GM12878 (cell line): ENCODE results near the gene KRTAP12-1.

Experiments used
- IKZF1 ChIP-seq: fragments of 450-650 bp; conservative IDR thresholded peaks from 2 replicates; pipeline ENCODE4 v1.6.1; 2017; ENCODE audit warnings: antibody characterized with exemption, mild to moderate bottlenecking
- RCOR1 ChIP-seq: conservative IDR thresholded peaks from 2 replicates; pipeline ENCODE4 v1.6.1; 2012; ENCODE audit warnings: low read depth, low read length, improper control_type of control experiment
- TF ChIP-seq, protein P1 (sequence below), 3 experiments: IDR thresholded peaks in 2 of 3; conservative IDR thresholded peaks in 1 of 3; 2 replicates each; pipeline ENCODE4 v1.5.1; 2011; ENCODE audit warnings: low read depth in 3 of 3, low read length in 3 of 3, mild to moderate bottlenecking in 3 of 3, control low read depth in 2 of 3, moderate library complexity in 2 of 3, inconsistent platforms in 1 of 3, mixed read lengths in 1 of 3; ENCODE audit not compliant: control insufficient read depth in 2 of 3, insufficient read depth in 1 of 3; ENCODE audit errors: extremely low read depth in 1 of 3

DNA sequence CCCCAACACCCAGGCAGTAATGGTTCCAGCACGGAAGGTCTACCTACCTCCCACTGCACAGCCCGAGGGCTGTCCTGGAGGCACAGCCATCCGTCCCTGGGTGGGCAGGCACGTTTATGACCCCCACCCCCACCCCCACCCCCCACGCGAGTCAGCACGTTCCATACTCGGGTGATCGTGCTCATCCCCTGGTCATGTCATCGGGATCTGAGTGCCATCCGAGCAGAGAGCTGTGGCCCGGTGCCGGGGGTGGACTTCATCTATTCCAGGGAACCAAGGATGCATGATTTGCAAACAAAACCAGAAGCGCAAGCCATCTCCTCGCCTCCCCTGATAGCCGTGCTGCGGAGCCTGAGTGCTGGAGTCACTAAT is 28.3 kb upstream of the KRTAP12-1 start:
- TF ChIP-seq RCOR1, result no peak
- no peak for TF ChIP-seq IKZF1
- TF ChIP-seq, protein P1, sequence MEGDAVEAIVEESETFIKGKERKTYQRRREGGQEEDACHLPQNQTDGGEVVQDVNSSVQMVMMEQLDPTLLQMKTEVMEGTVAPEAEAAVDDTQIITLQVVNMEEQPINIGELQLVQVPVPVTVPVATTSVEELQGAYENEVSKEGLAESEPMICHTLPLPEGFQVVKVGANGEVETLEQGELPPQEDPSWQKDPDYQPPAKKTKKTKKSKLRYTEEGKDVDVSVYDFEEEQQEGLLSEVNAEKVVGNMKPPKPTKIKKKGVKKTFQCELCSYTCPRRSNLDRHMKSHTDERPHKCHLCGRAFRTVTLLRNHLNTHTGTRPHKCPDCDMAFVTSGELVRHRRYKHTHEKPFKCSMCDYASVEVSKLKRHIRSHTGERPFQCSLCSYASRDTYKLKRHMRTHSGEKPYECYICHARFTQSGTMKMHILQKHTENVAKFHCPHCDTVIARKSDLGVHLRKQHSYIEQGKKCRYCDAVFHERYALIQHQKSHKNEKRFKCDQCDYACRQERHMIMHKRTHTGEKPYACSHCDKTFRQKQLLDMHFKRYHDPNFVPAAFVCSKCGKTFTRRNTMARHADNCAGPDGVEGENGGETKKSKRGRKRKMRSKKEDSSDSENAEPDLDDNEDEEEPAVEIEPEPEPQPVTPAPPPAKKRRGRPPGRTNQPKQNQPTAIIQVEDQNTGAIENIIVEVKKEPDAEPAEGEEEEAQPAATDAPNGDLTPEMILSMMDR (IDR thresholded peaks at IDR 0.05 in 2 of 3, conservative IDR thresholded peaks at IDR 0.05 in 1 of 3; ENCODE audit: control insufficient read depth in 2 of 3, extremely low read depth in 1 of 3, insufficient read depth in 1 of 3, low read depth in 3 of 3, low read length in 3 of 3), result no peak
